Stimulated activated CD4-positive, alpha-beta T cell treated with anti-CD3 and anti-CD28 coated beads, Interleukin-1b, Interleukin-23, amount 100 ng/mL, for 24 hours (primary cell): Measurements from ENCODE around the gene MAML3.

Experiments
- DNase-seq, 4 experiments: peaks; one replicate each; pipeline ENCODE4 v3.0.0-alpha.2; 2020; ENCODE audit warnings: low read depth in 4 of 4, low spot score in 1 of 4

MAML3 gene

GRCh38 chr4:139878050-139878449 lies 275.9 kb downstream of the MAML3 start:
- DNase-seq = no peak

GRCh38 chr4:139876337-139876941 lies 277.5 kb downstream of the MAML3 start:
- DNase-seq = no peak

DNA sequence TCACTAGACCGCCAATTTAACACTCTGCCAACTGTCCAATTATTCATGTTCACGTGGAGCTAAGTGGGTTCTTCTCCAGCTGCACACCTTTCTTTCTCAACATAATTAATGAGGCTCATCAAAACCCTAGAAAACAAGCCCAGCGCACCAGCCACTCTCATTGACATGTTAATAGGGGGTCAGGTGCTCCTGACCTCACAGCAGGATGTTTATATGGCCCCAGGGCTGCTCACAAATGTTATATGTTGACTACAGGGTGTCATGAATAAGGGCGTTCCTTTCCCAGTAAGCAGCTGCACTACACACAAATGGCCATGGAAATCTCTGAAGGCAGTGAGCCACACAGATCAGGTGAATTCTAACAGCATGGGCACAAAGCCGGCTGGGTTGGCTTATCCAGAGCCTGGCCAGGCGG lies 278.6 kb downstream of the MAML3 start:
- DNase-seq = no peak

DNA sequence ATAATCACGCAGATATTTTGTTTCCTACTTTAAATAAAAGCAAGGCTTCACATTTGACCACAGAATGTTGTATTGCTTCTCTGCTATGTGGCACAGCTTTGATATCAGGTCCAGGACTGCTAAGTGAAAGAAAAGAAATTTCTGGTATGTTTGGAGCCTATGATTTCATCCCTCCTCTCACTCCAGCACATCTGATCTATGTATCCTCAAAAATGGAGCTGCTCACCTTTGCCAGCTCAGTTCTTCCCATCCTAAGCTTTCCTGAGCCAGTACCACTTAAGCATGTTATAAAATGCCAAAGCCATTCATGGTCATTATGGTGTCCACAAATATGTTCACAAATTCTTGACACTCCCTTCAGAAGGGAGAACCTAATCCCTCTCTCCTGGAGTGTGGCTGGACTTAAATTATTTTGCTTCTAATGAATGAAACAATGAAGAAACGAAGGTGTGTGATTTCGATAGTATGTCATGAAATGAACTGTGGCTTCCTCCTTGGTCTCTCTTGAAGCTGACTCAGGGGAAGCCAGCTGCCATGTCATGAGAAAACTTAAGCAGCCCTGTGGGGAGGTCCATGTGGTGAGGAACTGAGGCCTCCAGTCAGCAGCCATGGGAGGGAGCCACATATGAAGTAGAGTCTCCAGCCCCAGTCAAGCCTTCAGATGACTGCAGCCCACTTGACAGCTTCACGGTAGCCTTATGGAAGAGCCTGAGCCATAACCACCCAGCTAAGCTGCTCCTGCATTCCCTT lies 280.7 kb downstream of the MAML3 start:
- no peak for DNase-seq

DNA sequence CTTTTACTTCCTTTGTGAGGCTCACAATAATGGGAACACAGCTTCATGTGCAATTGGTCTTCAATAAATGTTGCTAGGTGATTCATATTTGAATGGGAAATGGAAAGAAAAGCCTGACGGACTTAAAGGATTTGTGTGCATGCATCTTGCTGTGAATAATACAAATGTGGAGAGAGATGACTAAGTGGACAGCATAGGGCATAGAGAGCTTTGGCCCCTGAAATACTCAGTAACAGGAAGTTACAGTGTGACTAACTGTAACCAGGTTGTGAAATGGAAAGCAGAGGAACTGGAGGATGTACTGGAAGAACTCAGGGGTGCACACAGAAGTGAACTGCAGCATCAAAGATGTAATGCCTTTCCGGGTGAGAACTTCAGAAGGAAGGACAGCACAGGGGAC lies 281.7 kb downstream of the MAML3 start:
- no peak for DNase-seq

- no peak for DNase-seq
These were observed 284.2 kb downstream of the MAML3 start for GRCh38 chr4:139869810-139870209.

DNA sequence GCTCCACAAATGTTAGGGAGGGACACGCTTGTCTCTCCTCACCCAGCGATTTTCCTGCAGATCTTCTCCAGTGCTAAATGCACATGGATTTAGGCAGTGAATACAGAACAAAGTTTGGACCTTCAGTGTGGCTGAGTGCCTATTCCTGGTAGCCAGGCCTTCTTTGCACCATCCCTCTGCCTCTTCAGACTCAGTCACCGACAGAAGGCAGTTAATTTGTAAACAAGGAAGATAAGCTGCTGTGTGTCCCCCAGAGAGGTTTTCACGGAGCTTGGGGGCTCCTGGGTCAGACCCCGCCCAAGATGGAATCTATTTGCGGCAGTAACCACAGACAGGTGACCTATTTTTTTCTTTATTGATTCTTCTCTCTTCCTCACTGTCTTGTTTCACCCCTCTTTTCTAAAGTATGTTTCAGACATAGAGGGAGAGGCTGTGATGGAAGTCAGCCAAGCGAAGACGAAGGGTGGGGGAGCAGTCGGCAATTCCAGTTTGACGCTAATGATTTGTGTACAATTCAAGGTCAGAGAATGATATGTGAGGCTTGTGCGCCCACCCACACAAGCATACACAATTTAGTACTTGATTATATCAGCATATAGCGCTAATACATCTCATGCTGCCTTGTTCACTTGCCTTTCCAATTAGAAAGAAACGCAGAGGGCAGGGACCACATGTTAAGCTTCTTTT lies 287.6 kb downstream of the MAML3 start:
- no peak for DNase-seq

GRCh38 chr4:139865537-139865936 lies 288.4 kb downstream of the MAML3 start:
- DNase-seq = no peak

DNA sequence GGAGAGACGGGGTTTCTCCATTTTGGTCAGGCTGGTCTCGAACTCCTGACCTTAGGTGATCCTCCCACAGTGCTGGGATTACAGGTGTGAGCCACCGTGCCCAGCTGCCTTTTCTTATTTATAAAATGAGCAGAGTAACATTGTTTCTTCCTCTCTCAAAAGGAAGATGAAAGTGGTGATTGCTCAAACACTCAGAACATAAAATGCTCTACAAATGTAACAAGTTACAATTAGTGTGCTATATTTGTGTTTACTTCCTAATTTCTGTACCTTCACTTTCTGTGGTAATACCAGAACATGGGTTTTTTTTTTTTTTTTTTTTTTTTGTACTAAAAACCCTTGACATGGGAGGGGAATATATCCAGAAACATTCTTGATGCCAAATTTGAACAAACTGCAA lies 290.5 kb downstream of the MAML3 start:
- no peak for DNase-seq

DNA sequence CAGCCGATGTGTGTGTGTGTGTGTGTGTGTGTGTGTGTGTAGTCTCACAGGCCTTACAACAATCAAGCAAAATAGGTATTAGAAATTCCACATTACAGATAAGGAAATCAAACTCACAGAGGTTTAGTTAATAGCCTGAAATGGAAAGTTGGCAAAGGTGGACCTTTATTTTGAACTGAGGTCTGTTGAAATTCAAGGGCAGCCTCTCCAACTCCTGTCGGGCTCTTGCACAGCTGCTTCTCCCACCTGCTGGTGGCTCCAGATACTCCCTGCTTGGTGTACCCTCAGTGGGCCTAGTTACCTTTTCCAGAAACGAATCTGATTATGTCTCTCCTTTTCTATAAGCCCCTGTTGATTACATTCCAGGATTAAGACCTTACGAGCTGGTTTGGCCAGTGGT lies 292.5 kb downstream of the MAML3 start:
- no peak for DNase-seq

DNA sequence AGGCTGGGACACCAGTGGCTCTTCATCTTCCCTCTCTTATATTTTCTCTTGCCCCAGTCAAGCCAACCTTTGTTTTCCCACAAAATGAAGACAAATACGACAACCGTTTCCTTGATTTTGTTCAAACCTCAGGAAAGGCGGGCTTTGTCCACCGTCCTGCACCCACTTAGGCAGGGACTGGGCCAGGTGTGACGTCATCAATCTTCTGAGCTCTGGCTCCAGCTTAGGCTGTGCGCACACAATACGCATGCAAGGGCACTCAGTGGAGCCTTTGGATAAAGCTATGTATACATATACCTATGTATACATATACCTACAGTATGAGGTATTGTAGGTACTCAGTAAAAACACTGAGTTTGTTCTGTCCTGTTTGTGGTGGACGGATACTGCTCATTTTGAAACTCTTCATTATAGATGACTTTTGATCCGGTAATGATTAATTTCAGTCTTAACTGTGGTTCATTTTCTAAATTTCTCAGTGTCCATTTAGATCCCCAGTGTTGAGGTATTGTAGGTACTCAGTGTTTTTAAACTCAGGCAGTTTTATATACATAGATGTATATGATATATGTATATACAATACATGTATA lies 293.5 kb downstream of the MAML3 start:
- no peak for DNase-seq

DNA sequence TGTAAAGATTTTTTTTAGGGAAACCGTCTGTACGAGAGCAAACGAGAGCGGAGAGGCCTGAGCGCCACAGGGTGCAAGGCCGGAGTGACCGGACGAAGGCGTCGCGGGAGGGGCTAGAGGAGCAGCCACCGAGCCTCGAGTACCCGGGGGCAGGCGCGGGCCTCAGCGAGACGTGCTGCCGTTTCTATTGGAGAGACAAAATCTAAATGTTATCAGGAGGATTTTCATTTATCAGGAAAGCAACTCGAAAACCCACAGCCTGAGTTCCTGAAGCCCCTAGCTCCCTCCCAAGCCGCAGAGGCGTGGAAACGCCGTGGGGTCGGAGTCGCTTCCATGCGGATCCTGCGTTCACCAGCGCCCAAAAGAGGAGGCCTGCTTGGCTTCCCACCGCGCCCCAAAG lies 294.1 kb downstream of the MAML3 start:
- no peak for DNase-seq

DNA sequence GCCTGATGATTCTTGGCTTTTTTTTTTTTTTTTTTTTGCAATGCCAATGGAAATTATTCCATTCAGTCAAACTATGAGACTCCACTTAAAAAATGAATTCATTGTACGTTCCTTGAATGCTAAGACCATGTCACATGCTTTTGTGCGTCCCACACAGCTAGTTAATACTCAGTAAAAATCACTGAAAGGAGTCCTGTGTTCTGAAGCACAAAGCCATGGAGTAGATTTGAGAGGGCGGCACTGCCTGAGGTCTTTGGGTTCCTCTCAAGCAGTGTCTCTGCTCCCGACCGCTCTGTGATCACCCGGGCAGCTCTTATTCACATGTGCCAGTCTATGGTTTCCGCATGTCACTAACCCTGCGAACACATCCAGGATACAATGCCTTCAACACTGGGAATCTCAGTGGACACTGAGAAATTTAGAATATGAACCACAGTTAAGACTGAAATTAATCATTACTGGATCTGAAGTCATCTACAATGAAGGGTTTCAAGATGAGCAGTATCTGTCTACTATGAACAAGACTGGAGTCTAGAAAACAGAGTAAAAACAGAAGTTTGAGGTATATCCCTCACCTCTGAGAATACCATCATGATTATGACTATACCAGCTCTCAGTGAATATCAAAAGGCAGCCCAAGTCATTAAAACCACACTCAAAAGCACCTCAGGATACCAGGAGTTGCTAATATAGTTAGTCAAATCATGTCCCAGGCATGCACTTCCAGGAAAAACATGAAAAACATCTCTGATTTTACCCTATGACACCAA lies 295.4 kb downstream of the MAML3 start:
- DNase-seq = no peak

GRCh38 chr4:139857977-139858376 lies 296.0 kb downstream of the MAML3 start:
- no peak for DNase-seq

DNA sequence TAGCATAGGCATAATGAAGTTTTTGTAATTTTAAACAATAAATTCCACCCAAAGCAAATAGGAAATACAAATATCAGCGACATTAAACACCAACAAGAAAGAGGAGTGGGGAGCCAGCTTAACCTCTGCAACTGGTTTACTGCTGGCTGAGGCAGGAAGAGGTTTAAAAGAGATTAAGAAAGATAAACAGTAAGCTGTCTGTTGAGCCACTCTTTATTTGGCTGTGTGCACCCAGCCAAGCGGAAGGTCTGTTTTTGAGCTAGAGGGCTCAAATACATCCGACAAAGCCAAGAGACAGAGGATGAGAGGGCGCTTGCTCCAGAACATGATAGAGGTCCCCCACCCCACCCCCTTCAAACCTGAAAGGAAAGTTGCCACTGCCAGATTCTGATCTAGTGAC lies 297.0 kb downstream of the MAML3 start:
- no peak for DNase-seq

- DNase-seq = no peak
These were observed 299.1 kb downstream of the MAML3 start for GRCh38 chr4:139854668-139855403.

- no peak for DNase-seq
These were observed 300.7 kb downstream of the MAML3 start for GRCh38 chr4:139853309-139853708.

GRCh38 chr4:139852612-139853269 lies 301.2 kb downstream of the MAML3 start:
- DNase-seq = no peak

- DNase-seq = no peak
These were observed 302.3 kb downstream of the MAML3 start for GRCh38 chr4:139851639-139852038.

GRCh38 chr4:139851133-139851532 lies 302.9 kb downstream of the MAML3 start:
- no peak for DNase-seq
